Measurements from ENCODE around the gene DYNC2H1.

DYNC2H1 gene

GRCh38 chr11:103257360-103257759 lies 148.1 kb downstream of the DYNC2H1 start:
- DNase-seq (ENCODE audit: low read depth, low spot score) = no peak

GRCh38 chr11:103266167-103266831 lies 157.1 kb downstream of the DYNC2H1 start:
- no peak for DNase-seq (ENCODE audit: low read depth, low spot score)

More at GRCh38 chr11:103257360-103257759, 148.1 kb downstream of the DYNC2H1 start:
- no peak overlapping the region for H3K27ac ChIP-seq

GRCh38 chr11:103272876-103273275 lies 163.7 kb downstream of the DYNC2H1 start:
- H3K27ac ChIP-seq = no peak overlapping the region
- DNase-seq (ENCODE audit: low read depth, low spot score) = no peak

More at GRCh38 chr11:103266167-103266831, 157.1 kb downstream of the DYNC2H1 start:
- H3K27ac ChIP-seq = no peak overlapping the region

- DNase-seq (ENCODE audit: low read depth, low spot score) = no peak
- H3K27ac ChIP-seq = no peak overlapping the region
Measured at GRCh38 chr11:103274025-103274424, 164.8 kb downstream of the DYNC2H1 start.

GRCh38 chr11:103279821-103280220 lies 170.6 kb downstream of the DYNC2H1 start:
- no peak overlapping the region for H3K27ac ChIP-seq
- no peak for DNase-seq (ENCODE audit: low read depth, low spot score)

- no peak overlapping the region for H3K27ac ChIP-seq
- no peak for DNase-seq (ENCODE audit: low read depth, low spot score)
Measured at GRCh38 chr11:103281301-103281700, 172.1 kb downstream of the DYNC2H1 start.

GRCh38 chr11:103284260-103284659 lies 175.0 kb downstream of the DYNC2H1 start:
- DNase-seq (ENCODE audit: low read depth, low spot score) = no peak
- no peak overlapping the region for H3K27ac ChIP-seq

- no peak for DNase-seq (ENCODE audit: low read depth, low spot score)
- H3K27ac ChIP-seq = no peak overlapping the region
Measured at GRCh38 chr11:103294516-103294915, 185.3 kb downstream of the DYNC2H1 start.

- no peak overlapping the region for H3K27ac ChIP-seq
- no peak for DNase-seq (ENCODE audit: low read depth, low spot score)
Measured at GRCh38 chr11:103295704-103296103, 186.5 kb downstream of the DYNC2H1 start.

- no peak for DNase-seq (ENCODE audit: low read depth, low spot score)
- no peak overlapping the region for H3K27ac ChIP-seq
Measured at GRCh38 chr11:103297900-103298299, 188.7 kb downstream of the DYNC2H1 start.

GRCh38 chr11:103315248-103315647 lies 206.0 kb downstream of the DYNC2H1 start:
- DNase-seq (ENCODE audit: low read depth, low spot score) = no peak
- H3K27ac ChIP-seq = no peak overlapping the region

GRCh38 chr11:103317118-103317517 lies 207.9 kb downstream of the DYNC2H1 start:
- DNase-seq (ENCODE audit: low read depth, low spot score) = no peak
- H3K27ac ChIP-seq = no peak overlapping the region

GRCh38 chr11:103322821-103323220 lies 213.6 kb downstream of the DYNC2H1 start:
- no peak for DNase-seq (ENCODE audit: low read depth, low spot score)
- no peak overlapping the region for H3K27ac ChIP-seq

GRCh38 chr11:103325686-103326069 lies 216.5 kb downstream of the DYNC2H1 start:
- H3K27ac ChIP-seq = no peak overlapping the region
- no peak for DNase-seq (ENCODE audit: low read depth, low spot score)

- H3K27ac ChIP-seq = no peak overlapping the region
- DNase-seq (ENCODE audit: low read depth, low spot score) = peak; percentile 8
Measured at GRCh38 chr11:103326070-103326794, 217.0 kb downstream of the DYNC2H1 start.

GRCh38 chr11:103327721-103328120 lies 218.5 kb downstream of the DYNC2H1 start:
- DNase-seq (ENCODE audit: low read depth, low spot score) = no peak
- H3K27ac ChIP-seq = no peak overlapping the region

- no peak overlapping the region for H3K27ac ChIP-seq
- no peak for DNase-seq (ENCODE audit: low read depth, low spot score)
Measured at GRCh38 chr11:103332409-103332808, 223.2 kb downstream of the DYNC2H1 start.

- DNase-seq (ENCODE audit: low read depth, low spot score) = no peak
- H3K27ac ChIP-seq = no peak overlapping the region
Measured at GRCh38 chr11:103338621-103339484, 229.6 kb downstream of the DYNC2H1 start.

GRCh38 chr11:103339485-103339857 lies 230.2 kb downstream of the DYNC2H1 start:
- DNase-seq (ENCODE audit: low read depth, low spot score) = no peak
- no peak overlapping the region for H3K27ac ChIP-seq

- H3K27ac ChIP-seq = no peak overlapping the region
- DNase-seq (ENCODE audit: low read depth, low spot score) = no peak
Measured at GRCh38 chr11:103340956-103341355, 231.7 kb downstream of the DYNC2H1 start.

- no peak overlapping the region for H3K27ac ChIP-seq
- DNase-seq (ENCODE audit: low read depth, low spot score) = no peak
Measured at GRCh38 chr11:103344886-103345285, 235.7 kb downstream of the DYNC2H1 start.
